GM18502 (cell line): Measurements from ENCODE around the gene SEC63.
"Not testable (repeated sequence)": the region's sequence is repeated elsewhere in the genome, so short reads cannot be mapped to it uniquely, and the experiment has no call there.

ENCODE experiments used
- ATAC-seq: cut with Tn5 transposase; IDR thresholded peaks from one replicate; pipeline ENCODE4 v1.9.1; 2021; ENCODE audit warnings: mild to moderate bottlenecking; ENCODE audit not compliant: unreplicated experiment, poor library complexity

Gene SEC63

GRCh38 chr6:107973594-107973993 is 15.6 kb upstream of the SEC63 start:
- no peak for ATAC-seq

GRCh38 chr6:107972413-107973096 is 14.5 kb upstream of the SEC63 start:
- no peak for ATAC-seq

GRCh38 chr6:107971181-107971580 is 13.2 kb upstream of the SEC63 start:
- ATAC-seq: no peak

GRCh38 chr6:107970255-107970654 is 12.2 kb upstream of the SEC63 start:
- no peak for ATAC-seq

- ATAC-seq: no peak
Observed at GRCh38 chr6:107968081-107968480, 10.1 kb upstream of the SEC63 start.

- no peak for ATAC-seq
Observed at GRCh38 chr6:107965746-107966145, 7.7 kb upstream of the SEC63 start.

- ATAC-seq: no peak
Observed at GRCh38 chr6:107962723-107963122, 4.7 kb upstream of the SEC63 start.

GRCh38 chr6:107959392-107959791 is 1.4 kb upstream of the SEC63 start:
- ATAC-seq: no peak

GRCh38 chr6:107958689-107959362 is 818 bp upstream of the SEC63 start:
- not testable (repeated sequence) for ATAC-seq

- ATAC-seq: peak; percentile 25
Observed at GRCh38 chr6:107957308-107957908, 600 bp downstream of the SEC63 start.

- no peak for ATAC-seq
Observed at GRCh38 chr6:107956586-107957307, 1.3 kb downstream of the SEC63 start.

GRCh38 chr6:107956181-107956580 is 1.8 kb downstream of the SEC63 start:
- no peak for ATAC-seq

GRCh38 chr6:107953858-107954414 is 4.1 kb downstream of the SEC63 start:
- ATAC-seq: not testable (repeated sequence)

GRCh38 chr6:107943626-107944439 is 14.2 kb downstream of the SEC63 start:
- no peak for ATAC-seq

GRCh38 chr6:107942142-107942541 is 15.9 kb downstream of the SEC63 start:
- no peak for ATAC-seq

GRCh38 chr6:107941627-107942026 is 16.4 kb downstream of the SEC63 start:
- ATAC-seq: no peak

- no peak for ATAC-seq
Observed at GRCh38 chr6:107941199-107941598, 16.8 kb downstream of the SEC63 start.

- ATAC-seq: not testable (repeated sequence)
Observed at GRCh38 chr6:107936910-107937292, 21.1 kb downstream of the SEC63 start.

- no peak for ATAC-seq
Observed at GRCh38 chr6:107936162-107936909, 21.7 kb downstream of the SEC63 start.
